ENCODE results near the gene TMPRSS7.
"Not testable (repeated sequence)": the region's sequence is repeated elsewhere in the genome, so short reads cannot be mapped to it uniquely, and the experiment has no call there.

TMPRSS7 gene

GRCh38 chr3:112043621-112044201 is 9.2 kb downstream of the TMPRSS7 start:
- H3K9me3 ChIP-seq (replicated peaks in 1 of 11), result no peaks in the 10 kb centered on the region
- H3K4me2 ChIP-seq, result no peak overlapping the region
- H3K9ac ChIP-seq, result no peak overlapping the region
- TF ChIP-seq Cebpa-rat (IDR thresholded peaks at IDR 0.05), result no peak
- no peaks in the 10 kb centered on the region for H3K36me3 ChIP-seq
- H4K20me1 ChIP-seq, result no peaks in the 10 kb centered on the region
- no peaks in the 10 kb centered on the region; a peak in 1 of 20 replicates for H3K4me1 ChIP-seq
- H3K4me3 ChIP-seq, result no peak overlapping the region
- H3K27ac ChIP-seq, result no peak overlapping the region
- no peaks in the 10 kb centered on the region for H3K27me3 ChIP-seq

GRCh38 chr3:112046599-112046998 is 12.1 kb downstream of the TMPRSS7 start:
- Histone ChIP-seq H3K27ac (no peak overlapping the region), H3K27me3 (no peaks in the 10 kb centered on the region), H3K9ac (no peak overlapping the region), H3K4me3 (no peak overlapping the region), H3K4me1 (no peaks in the 10 kb centered on the region), H3K9me3 (replicated peaks in 1 of 11) (no peaks in the 10 kb centered on the region), H3K36me3 (no peaks in the 10 kb centered on the region), H4K20me1 (no peaks in the 10 kb centered on the region), H3K4me2 (no peak overlapping the region)
- no peak for TF ChIP-seq Cebpa-rat (IDR thresholded peaks at IDR 0.05)

- no peak overlapping the region for H3K4me2 ChIP-seq
- no peaks in the 10 kb centered on the region for H3K4me1 ChIP-seq
- no peak overlapping the region for H3K4me3 ChIP-seq
Measured at GRCh38 chr3:112047264-112047663, 12.7 kb downstream of the TMPRSS7 start.

GRCh38 chr3:112048911-112049310 is 14.4 kb downstream of the TMPRSS7 start:
- H4K20me1 ChIP-seq, result no peaks in the 10 kb centered on the region
- H3K9ac ChIP-seq, result no peak overlapping the region
- H3K36me3 ChIP-seq, result no peaks in the 10 kb centered on the region
- no peak for TF ChIP-seq Cebpa-rat (IDR thresholded peaks at IDR 0.05)
- H3K9me3 ChIP-seq (replicated peaks in 1 of 11), result no peaks in the 10 kb centered on the region
- H3K4me1 ChIP-seq, result no peaks in the 10 kb centered on the region
- no peaks in the 10 kb centered on the region for H3K27me3 ChIP-seq
- no peak overlapping the region for H3K4me2 ChIP-seq
- no peak overlapping the region for H3K27ac ChIP-seq
- H3K4me3 ChIP-seq, result no peak overlapping the region

More at GRCh38 chr3:112047264-112047663, 12.7 kb downstream of the TMPRSS7 start:
- Histone ChIP-seq H3K27ac (no peak overlapping the region), H3K36me3 (no peaks in the 10 kb centered on the region), H3K9me3 (replicated peaks in 1 of 11) (no peaks in the 10 kb centered on the region), H4K20me1 (no peaks in the 10 kb centered on the region), H3K9ac (no peak overlapping the region), H3K27me3 (no peaks in the 10 kb centered on the region)
- no peak for TF ChIP-seq Cebpa-rat (IDR thresholded peaks at IDR 0.05)

- no peak overlapping the region for H3K9ac ChIP-seq
- no peak overlapping the region for H3K4me3 ChIP-seq
- no peak overlapping the region for H3K27ac ChIP-seq
- no peak for TF ChIP-seq Cebpa-rat (IDR thresholded peaks at IDR 0.05)
- H4K20me1 ChIP-seq, result no peaks in the 10 kb centered on the region
- H3K9me3 ChIP-seq (replicated peaks in 1 of 11), result no peaks in the 10 kb centered on the region
- H3K36me3 ChIP-seq, result no peaks in the 10 kb centered on the region
- no peaks in the 10 kb centered on the region for H3K4me1 ChIP-seq
- H3K27me3 ChIP-seq, result no peaks in the 10 kb centered on the region
- no peak overlapping the region for H3K4me2 ChIP-seq
Measured at GRCh38 chr3:112053229-112053628, 18.7 kb downstream of the TMPRSS7 start.

- Histone ChIP-seq H3K9me3 (replicated peaks in 1 of 11) (peaks cover 0 to 16% (median 5%) of the 10 kb centered on the region in 11 experiments; a peak in 10 of 22 replicates), H3K4me1 (no peaks in the 10 kb centered on the region), H3K36me3 (no peaks in the 10 kb centered on the region), H3K27me3 (no peaks in the 10 kb centered on the region), H3K9ac (no peak overlapping the region), H3K4me2 (no peak overlapping the region), H3K4me3 (no peak overlapping the region), H3K27ac (no peak overlapping the region), H4K20me1 (no peaks in the 10 kb centered on the region)
- no peak for TF ChIP-seq Cebpa-rat (IDR thresholded peaks at IDR 0.05)
Measured at GRCh38 chr3:112056451-112056929, 22.0 kb downstream of the TMPRSS7 start.

- Histone ChIP-seq H4K20me1 (no peaks in the 10 kb centered on the region), H3K4me3 (no peak overlapping the region)
Measured at GRCh38 chr3:112059497-112059896, 25.0 kb downstream of the TMPRSS7 start.

GRCh38 chr3:112061152-112061551 is 26.6 kb downstream of the TMPRSS7 start:
- H3K27ac ChIP-seq, result no peak overlapping the region
- peaks cover 0 to 16% (median 5%) of the 10 kb centered on the region in 11 experiments; a peak in 10 of 22 replicates for H3K9me3 ChIP-seq (replicated peaks in 1 of 11)
- no peak for TF ChIP-seq Cebpa-rat (IDR thresholded peaks at IDR 0.05)
- H3K27me3 ChIP-seq, result no peaks in the 10 kb centered on the region
- no peaks in the 10 kb centered on the region for H4K20me1 ChIP-seq
- no peaks in the 10 kb centered on the region for H3K4me1 ChIP-seq
- no peak overlapping the region for H3K4me3 ChIP-seq
- H3K4me2 ChIP-seq, result no peak overlapping the region
- H3K36me3 ChIP-seq, result no peaks in the 10 kb centered on the region
- H3K9ac ChIP-seq, result no peak overlapping the region

More at GRCh38 chr3:112059497-112059896, 25.0 kb downstream of the TMPRSS7 start:
- Histone ChIP-seq H3K36me3 (no peaks in the 10 kb centered on the region), H3K4me1 (no peaks in the 10 kb centered on the region), H3K4me2 (no peak overlapping the region), H3K9ac (no peak overlapping the region), H3K27me3 (no peaks in the 10 kb centered on the region), H3K9me3 (replicated peaks in 1 of 11) (peaks cover 0 to 16% (median 5%) of the 10 kb centered on the region in 11 experiments; a peak in 10 of 22 replicates), H3K27ac (no peak overlapping the region)
- TF ChIP-seq Cebpa-rat (IDR thresholded peaks at IDR 0.05), result no peak

GRCh38 chr3:112072387-112073060 is 38.0 kb downstream of the TMPRSS7 start:
- H3K36me3 ChIP-seq; H3K4me2 ChIP-seq; H3K27ac ChIP-seq; H3K4me3 ChIP-seq; H3K9me3 ChIP-seq (replicated peaks in 1 of 11); H3K4me1 ChIP-seq; H4K20me1 ChIP-seq; H3K27me3 ChIP-seq; H3K9ac ChIP-seq: not testable (repeated sequence)

GRCh38 chr3:112074006-112074405 is 39.5 kb downstream of the TMPRSS7 start:
- Histone ChIP-seq H3K4me2 (no peak overlapping the region), H3K4me3 (no peak overlapping the region), H3K9ac (no peak overlapping the region), H3K36me3 (no peaks in the 10 kb centered on the region), H3K4me1 (no peaks in the 10 kb centered on the region), H3K9me3 (replicated peaks in 1 of 11) (peaks cover 0 to 10% (median 0%) of the 10 kb centered on the region in 11 experiments; a peak in 4 of 22 replicates), H3K27ac (no peak overlapping the region), H3K27me3 (no peaks in the 10 kb centered on the region), H4K20me1 (no peaks in the 10 kb centered on the region)
- TF ChIP-seq Cebpa-rat (IDR thresholded peaks at IDR 0.05), result no peak

All from BLaER1 treated with 17β-estradiol and CSF1 and Interleukin-3, amounts not matched to agents 10 nM and 100 nM (cell line).